ENCODE measurements around the gene SLC37A4. TPM values are rescaled to one million over a fixed set of nuclear protein-coding genes. Genes with fewer than 3 reads are reported as not detected.
A peak's percentile ranks its signal among the peaks of the same experiment; 100 is the strongest.

Gene SLC37A4
- total and polyA plus RNA-seq, 10 of the 15 experiments (the other 5 are each of a cell fraction or from before 2014, with no cell fraction given), result 11.6 to 29.7 (median 20.4) TPM

GRCh38 chr11:119030329-119031047, at the start of gene SLC37A4 (continued):
- no peak for TF ChIP-seq SREBF2 (IDR thresholded peaks at IDR 0.05; ENCODE audit: low read length)
- TF ChIP-seq SP1 (IDR thresholded peaks at IDR 0.05; ENCODE audit: low read depth, low read length), result peak; percentile 66
- no peak for TF ChIP-seq ZBTB40 (IDR thresholded peaks at IDR 0.05; ENCODE audit: borderline replicate concordance)
- no peak for TF ChIP-seq NFIC (IDR thresholded peaks at IDR 0.05; ENCODE audit: low read depth, low read length)
- no peak for TF ChIP-seq SPI1 (IDR thresholded peaks at IDR 0.05; ENCODE audit: borderline replicate concordance, insufficient read depth, low read depth, low read length)
- no peak for TF ChIP-seq TBL1XR1 (IDR thresholded peaks at IDR 0.05; ENCODE audit: low read depth, low read length)
- no peak for TF ChIP-seq PKNOX1 (IDR thresholded peaks at IDR 0.05)
- TF ChIP-seq HDAC6 (IDR thresholded peaks at IDR 0.05; ENCODE audit: unreplicated experiment), result no peak
- no peak for TF ChIP-seq SIX5 (IDR thresholded peaks at IDR 0.05; ENCODE audit: low read depth, low read length, severe bottlenecking)
- TF ChIP-seq RAD51 (IDR thresholded peaks at IDR 0.05), result peak; percentile 66
- 0 out of 2 replicates have a peak, but pooled peaks have one; percentile 54 for TF ChIP-seq DPF2 (IDR thresholded peaks at IDR 0.05)
- TF ChIP-seq, protein P1, sequence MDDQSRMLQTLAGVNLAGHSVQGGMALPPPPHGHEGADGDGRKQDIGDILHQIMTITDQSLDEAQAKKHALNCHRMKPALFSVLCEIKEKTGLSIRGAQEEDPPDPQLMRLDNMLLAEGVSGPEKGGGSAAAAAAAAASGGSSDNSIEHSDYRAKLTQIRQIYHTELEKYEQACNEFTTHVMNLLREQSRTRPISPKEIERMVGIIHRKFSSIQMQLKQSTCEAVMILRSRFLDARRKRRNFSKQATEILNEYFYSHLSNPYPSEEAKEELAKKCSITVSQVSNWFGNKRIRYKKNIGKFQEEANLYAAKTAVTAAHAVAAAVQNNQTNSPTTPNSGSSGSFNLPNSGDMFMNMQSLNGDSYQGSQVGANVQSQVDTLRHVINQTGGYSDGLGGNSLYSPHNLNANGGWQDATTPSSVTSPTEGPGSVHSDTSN (IDR thresholded peaks at IDR 0.05; ENCODE audit: insufficient replicate concordance, low read depth, low read length), result no peak
- TF ChIP-seq LARP7 (IDR thresholded peaks at IDR 0.05), result no peak; the same call in 1 of the 2 replicates
- no peak for TF ChIP-seq FOXM1 (IDR thresholded peaks at IDR 0.05; ENCODE audit: low read depth, low read length)
- TF ChIP-seq, protein P2, sequence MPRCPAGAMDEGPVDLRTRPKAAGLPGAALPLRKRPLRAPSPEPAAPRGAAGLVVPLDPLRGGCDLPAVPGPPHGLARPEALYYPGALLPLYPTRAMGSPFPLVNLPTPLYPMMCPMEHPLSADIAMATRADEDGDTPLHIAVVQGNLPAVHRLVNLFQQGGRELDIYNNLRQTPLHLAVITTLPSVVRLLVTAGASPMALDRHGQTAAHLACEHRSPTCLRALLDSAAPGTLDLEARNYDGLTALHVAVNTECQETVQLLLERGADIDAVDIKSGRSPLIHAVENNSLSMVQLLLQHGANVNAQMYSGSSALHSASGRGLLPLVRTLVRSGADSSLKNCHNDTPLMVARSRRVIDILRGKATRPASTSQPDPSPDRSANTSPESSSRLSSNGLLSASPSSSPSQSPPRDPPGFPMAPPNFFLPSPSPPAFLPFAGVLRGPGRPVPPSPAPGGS (IDR thresholded peaks at IDR 0.05; ENCODE audit: borderline replicate concordance, insufficient read depth, low read depth, low read length, poor library complexity, severe bottlenecking), result no peak
- TF ChIP-seq MTA3 (IDR thresholded peaks at IDR 0.05; ENCODE audit: borderline replicate concordance, low read length), result no peak
- TF ChIP-seq HSF1 (IDR thresholded peaks at IDR 0.05; ENCODE audit: low read depth, low read length), result no peak
- TF ChIP-seq ZNF207 (IDR thresholded peaks at IDR 0.05; ENCODE audit: borderline replicate concordance), result no peak
